Raji (cell line): ENCODE data around the gene RTTN.

Source experiments
- POLR2A ChIP-seq: IDR thresholded peaks from 2 replicates; pipeline ENCODE4 v1.6.1; 2011; ENCODE audit warnings: low read depth, low read length, control low read depth; ENCODE audit not compliant: insufficient read depth

Gene RTTN

DNA sequence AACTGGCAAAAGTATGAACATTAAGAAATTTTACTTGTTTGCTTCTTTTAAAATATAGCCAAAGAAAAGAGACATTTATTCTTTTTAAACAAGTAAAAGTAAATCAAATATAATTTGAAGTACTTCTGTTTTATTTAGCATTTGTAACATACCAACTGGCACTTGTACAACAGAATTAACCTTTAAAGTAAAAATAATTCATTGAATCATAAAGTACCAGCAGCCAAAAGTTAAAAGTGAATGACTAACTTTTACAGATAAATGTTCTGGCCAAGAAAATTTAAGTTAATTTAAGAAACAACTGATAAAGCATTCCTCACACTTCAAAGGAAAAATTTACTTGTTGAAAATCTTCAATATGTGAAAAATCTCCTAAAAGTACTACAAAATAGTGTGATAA, 23.8 kb downstream of the RTTN start:
- no peak for TF ChIP-seq POLR2A

DNA sequence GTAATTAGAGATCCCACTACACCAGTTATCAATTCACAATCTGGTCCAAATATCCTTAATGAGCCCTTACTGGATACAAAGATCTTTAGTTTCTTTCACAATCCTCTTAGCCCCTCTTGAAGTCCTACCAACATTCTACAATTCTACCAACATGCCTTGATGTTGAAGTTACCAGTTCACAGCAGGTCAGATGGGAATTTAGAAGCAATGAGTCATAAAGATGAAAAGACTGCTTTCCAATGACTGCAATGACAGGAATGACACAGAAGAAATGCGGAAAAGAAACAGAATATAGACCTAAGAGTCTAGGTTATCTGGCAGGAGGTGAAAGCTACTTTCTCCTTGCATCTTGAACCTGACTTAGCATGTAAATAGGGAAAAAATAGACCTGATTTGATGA, 24.5 kb downstream of the RTTN start:
- no peak for TF ChIP-seq POLR2A

DNA sequence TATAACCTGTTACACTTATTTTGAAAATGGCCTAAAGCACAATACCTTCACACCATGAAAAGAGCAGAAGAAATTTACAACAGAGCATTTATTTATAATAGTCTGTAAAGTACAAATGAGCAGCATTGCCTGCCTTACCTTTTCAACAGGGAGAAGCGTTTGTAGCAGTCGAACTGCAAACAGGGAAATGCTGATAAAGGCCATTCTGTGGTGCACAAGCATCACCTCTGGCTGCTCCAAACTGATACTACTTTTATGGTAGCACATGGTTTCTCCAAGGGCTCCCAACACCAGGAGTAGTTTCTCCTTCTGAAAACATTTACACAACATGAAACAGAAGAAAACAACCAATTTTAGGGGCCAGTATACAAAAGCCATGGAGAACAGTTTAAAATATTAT, 28.9 kb downstream of the RTTN start:
- no peak for TF ChIP-seq POLR2A

DNA sequence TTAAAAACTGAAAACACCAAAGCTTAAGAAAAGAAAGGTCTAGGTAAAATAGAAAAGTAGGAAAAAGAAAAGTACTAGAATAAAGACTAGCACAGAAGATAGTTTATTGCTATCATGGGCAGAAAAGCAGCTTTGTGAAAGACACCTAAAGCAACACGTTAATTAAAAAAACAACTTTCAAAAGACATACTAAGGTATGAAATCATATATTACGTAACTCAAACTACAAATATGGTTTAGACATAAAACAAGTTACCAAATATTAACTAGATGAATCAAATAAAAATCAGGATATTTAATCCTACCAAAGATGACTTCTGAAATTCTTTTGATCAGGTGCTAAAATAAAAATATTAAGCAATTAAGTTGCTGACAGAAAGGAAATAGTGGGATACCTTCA, 30.3 kb downstream of the RTTN start:
- no peak for TF ChIP-seq POLR2A

DNA sequence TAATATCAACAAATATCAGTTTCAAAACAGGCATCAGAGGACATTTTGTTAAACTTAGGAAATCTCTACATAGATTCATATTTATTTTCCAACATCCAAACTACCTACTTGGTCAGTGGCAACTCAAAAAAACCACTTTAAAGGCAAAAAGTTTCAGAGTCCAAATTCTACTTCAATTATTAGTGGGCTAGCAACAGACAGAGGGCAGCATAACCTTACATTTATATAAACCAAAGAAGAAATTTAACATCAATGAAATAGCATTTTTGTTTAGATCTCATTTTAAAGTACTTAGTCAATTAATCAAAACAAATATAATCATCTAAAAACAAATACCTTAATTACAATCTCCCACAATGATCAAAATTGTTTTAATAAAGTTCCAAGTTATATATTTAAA, 33.3 kb downstream of the RTTN start:
- no peak for TF ChIP-seq POLR2A

DNA sequence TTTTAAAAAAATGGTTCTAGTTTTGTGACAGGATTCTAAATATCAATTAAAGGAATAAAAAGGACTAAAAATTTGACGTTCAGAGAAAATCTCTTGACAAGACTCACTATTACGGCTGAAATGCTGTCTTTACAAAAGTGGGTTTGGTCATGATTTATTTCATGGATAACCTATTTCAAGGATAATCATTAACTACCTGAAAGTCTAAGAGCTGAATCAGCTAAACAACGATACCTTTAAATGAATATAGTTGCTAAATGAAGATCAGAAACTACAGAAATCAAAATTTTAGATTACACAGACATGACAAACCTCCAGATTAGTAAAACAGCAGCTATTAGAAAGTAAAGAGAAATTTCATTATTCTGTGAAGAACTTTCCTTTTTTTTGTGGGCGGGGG, 35.7 kb downstream of the RTTN start:
- no peak for TF ChIP-seq POLR2A

DNA sequence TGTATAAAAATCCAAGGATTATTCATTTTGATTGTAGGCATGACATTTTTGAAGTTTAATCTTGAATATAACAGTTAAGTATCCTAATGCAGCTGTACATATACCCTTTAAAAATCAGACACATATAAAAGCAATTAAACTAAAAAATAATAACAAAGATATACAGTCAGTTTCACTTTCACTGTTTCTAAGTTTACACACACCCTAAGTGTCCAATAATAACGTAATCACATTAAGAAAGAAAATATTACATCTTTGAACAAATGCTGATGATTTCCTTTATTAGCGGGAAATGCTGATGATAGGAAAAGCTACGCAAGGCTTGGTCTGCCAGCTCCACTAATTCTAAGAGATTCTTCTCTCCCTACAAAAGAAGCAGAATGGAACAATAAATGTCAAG, 38.8 kb downstream of the RTTN start:
- no peak for TF ChIP-seq POLR2A

DNA sequence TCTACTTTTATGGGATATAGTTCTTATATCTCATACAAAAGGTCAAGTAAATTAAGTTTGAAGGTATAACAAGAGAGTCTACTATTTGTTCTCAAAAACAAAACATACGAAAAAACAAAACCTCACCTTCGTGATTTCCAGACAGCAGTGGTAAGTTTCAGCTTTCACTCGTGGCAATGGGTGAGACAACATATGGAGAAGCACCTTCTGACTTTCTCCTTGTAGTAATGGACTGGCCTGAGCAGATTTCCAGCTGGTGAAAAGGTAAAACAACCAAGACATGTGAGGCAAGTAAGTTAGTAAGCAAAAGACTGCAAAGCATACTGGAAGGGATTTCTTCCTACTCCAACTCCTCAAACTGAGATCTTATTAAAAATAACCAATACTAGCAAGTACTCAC, 39.6 kb downstream of the RTTN start:
- TF ChIP-seq POLR2A, result no peak

DNA sequence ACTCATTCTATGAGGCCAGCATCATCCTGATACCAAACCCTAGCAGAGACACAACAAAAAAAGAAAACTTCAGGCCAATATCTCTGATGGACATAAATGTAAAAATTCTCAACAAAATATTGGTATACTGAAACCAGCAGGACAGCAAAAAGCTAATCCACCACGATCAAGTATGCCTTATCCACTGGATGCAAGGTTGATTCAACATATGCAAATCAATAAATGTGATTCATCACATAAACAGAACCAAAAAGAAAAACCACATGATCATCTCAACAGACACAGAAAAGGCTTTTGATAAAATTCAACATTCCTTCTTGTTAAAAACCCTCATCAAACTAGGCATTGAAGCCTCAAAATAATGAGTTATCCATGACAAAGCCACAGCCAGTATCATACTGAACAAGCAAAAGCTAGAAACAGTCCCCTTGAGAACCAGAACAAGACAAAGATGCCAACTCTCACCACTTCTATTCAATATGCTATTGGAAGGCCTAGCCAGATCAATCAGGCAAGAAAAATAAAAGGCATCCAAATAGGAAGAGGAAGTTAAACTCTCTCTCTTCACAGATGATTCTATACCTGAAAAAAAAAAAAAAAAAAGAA, 45.3 kb downstream of the RTTN start:
- TF ChIP-seq POLR2A, result no peak

DNA sequence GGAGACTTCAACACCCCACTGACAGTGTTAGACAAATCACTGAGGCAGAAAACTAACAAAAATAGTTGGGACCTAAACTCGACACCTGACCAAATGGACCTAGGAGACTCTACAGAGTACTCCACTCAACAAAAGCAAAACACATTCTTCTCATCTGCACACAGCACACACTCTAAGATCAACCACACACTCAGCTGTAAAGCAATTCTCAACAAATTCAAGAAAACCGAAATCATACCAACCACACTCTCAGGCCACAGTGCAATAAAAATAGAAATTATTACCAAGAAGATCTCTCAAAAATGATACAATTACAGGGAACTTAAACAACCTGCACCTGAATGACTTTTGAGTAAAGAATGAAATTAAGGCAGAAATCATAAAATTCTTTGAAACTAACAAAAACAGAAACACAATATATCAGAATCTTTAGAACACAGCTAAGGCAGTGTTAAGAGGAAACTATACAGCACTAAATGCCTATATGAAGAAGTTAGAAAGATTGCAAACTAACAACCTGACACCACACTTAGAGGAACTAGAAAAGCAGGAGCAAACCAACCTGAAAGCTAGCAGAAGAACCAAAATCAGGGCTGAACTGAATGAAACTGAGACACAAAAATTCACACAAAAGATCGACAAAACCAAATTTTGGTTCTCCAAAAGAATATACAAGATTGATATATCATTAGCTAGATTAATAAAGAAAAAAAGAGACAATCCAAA, 46.3 kb downstream of the RTTN start:
- no peak for TF ChIP-seq POLR2A

DNA sequence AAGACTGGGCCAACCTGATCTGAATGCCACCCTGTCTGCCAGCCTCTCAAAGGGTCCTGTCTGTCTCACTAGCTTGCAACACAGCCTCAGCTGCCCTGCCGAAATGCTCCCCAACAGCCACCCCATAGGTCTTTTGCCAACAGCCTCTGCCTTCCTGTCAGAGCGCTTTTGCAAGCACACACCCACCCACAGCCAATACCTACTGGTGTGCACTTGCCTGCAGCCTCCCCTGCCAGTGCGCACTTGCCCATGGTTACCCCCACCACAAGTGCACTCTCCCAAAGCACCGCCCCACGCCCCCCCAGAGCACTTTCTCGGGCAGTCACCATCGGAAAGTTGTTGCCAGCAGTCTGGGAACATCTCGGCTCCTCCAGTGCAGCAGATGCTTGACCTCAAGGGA, 48.6 kb downstream of the RTTN start:
- TF ChIP-seq POLR2A, result no peak

DNA sequence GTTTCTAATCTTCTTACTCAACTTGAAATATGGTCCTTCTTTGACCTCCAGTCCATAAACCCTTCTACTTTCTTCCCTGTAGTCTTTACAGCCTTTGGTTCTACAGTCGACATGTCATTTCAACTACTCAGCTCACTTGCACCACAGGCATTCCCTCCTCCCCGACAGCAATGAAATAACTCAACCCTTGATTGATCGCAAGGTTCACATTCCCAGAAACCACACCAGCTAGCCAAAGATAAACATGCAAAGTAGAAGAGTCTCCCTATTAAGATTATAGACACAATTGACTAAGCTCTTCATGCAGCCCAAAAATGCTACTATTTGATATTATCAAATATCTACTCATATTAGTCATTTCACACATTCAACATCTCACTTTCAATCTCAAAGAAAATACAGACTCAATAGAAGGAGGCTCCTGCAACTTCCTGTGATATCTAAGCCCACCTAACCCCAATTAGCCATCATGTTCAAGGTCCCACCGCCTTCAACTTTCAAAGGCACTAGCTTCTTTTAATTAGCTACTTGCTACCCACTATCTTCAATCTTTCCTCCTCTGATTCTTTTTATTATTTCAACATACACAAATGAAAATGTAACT, 50.8 kb downstream of the RTTN start:
- no peak for TF ChIP-seq POLR2A

DNA sequence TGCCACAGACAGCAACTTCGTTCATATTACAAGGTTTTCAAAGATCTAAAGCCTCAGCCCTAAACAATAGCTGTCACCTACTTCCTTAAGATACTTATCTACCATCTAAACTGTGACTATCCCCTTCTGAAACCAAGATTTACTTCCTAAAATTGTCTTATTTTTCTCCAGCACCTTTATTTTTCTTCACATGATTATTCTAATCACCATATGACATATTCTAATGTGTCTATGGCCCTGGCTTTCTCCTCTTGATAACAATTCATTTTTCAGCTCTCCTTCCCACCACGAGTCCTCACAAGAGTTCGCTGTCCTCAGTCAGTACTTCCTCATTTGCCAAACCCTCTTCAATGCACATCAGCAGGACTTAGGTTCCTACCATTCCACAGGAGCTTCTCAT, 53.9 kb downstream of the RTTN start:
- TF ChIP-seq POLR2A, result no peak

DNA sequence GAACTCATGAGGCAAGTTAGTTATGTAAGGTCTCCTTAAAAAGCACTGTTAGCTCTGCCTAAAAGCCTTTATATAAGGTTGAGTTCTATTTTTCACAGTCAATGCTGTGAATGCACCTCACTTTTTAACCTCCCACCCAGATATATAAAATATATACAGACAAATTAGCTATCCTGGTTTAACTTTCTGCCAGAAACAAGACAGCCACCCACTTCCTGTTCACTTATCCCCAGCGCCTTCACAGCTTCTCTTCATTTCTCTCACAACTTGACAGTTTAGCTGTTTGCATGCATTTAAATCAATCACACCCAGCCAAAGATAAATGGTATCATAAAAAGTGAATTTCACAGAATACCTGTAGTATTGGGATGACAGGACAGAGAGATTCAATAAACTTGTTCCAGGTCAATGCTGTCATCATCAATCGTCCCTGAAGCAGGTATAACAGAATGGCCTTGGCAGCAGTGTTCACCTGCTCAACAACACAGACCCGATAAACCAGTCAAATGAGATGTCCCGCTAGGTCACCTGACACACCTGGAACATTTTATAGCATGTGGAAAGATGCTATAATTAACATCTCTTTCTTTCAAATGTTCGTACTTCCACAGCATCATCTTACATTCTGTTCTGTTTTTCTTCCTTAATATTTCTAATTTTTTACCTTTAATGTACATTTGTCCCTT, 55.7 kb downstream of the RTTN start:
- TF ChIP-seq POLR2A, result no peak

DNA sequence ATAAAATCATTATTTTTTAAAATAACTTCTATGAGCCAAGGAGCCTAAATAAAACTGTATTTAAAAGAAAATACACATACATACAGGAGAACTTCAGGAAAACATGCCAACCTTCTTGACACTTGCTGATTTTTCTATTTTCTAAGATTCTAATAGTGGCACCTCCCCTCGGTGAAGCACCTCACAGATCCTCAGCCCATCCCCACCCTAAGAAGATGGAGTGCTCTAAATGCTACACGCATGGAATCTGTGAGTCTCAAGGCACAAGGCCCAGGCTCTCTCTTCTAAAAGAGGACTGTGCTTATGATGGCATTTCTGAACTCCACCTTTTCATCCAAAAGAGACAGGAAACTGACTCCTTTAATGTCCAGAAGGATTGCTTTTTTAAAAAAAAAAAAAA, 56.3 kb downstream of the RTTN start:
- TF ChIP-seq POLR2A, result no peak
